Stimulated activated naive CD8-positive, alpha-beta T cell treated with anti-CD3 and anti-CD28 coated beads, Interleukin-15, Interleukin-2, amounts not matched to agents 100 U/mL and 50 U/mL, for 24 hours (primary cell): ENCODE data around the gene INA.

Experiments used
- ATAC-seq: fragments of 150-1000 bp; cut with Tn5 transposase; one replicate; pipeline ENCODE4 v1.10.0; 2021
- DNase-seq: peaks from one replicate; pipeline ENCODE4 v3.0.0; 2021

Gene INA

DNA sequence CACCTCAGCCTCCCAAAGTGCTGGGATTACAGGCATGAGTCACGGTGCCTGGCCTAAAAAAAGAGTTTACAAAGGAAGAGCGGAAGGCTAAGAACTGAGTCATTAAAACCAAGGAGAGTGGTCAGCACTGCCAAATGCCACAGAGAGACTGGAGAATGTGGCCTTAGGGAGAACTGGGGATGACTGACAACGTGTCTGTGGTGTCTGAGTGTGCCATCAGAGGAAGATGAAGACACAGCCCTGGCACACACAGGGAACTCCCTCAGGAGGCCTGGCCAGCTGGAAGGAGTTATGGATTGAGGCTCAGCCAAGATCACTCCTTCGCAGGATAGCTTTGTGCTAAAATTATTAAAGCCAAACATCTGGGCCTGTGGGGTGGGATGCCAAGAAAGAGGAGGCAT is 3.9 kb upstream of the INA start:
- ATAC-seq (no peak), DNase-seq (no peak)

- ATAC-seq: no peak
- no peak for DNase-seq
Measured at GRCh38 chr10:103276251-103276895, 565 bp upstream of the INA start.

DNA sequence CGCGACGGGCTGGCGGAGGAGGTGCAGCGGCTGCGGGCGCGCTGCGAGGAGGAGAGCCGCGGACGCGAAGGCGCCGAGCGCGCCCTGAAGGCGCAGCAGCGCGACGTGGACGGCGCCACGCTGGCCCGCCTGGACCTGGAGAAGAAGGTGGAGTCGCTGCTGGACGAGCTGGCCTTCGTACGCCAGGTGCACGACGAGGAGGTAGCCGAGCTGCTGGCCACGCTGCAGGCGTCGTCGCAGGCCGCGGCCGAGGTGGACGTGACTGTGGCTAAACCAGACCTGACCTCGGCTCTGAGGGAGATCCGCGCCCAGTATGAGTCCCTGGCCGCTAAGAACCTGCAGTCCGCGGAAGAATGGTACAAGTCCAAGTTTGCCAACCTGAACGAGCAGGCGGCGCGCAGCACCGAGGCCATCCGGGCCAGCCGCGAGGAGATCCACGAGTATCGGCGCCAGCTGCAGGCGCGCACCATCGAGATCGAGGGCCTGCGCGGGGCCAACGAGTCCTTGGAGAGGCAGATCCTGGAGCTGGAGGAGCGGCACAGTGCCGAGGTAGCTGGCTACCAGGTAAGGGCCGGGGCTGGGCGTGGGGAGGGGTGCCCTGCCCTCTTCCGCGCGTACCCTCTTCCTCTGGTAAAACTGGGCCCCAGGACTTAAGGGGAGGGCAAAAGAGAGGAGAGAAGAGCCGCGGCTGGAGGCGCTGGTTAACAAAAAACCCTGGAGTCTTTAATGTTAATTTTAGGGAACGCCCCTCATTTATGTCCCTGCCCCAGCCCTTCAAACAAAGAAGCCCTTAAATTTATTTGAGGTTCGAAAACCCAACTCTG is 987 bp downstream of the INA start:
- ATAC-seq: no peak

DNA sequence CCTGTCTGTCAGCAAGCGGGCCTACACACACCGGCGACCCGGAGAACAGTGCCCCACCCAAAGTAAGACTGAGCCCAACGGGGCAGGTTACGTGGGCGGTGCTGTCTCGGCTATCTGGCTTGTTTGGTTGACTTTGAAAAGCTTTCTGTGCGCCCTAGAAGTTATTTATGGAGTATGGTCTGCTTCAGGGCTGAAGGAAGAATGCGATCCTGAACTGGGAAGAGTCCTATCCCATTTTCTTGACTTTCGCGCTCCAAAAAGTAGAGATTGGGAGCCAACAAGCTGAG is 1.5 kb downstream of the INA start:
- no peak for ATAC-seq
- DNase-seq: no peak

More for the DNA sequence above, 987 bp downstream of the INA start:
- DNase-seq: no peak

GRCh38 chr10:103278862-103279298 is 1.9 kb downstream of the INA start:
- DNase-seq (peak; percentile 65), ATAC-seq (no peak)

- DNase-seq (no peak), ATAC-seq (no peak)
Measured at GRCh38 chr10:103280031-103280430, 3.1 kb downstream of the INA start.

- ATAC-seq (no peak), DNase-seq (no peak)
Measured at GRCh38 chr10:103280506-103280905, 3.6 kb downstream of the INA start.

DNA sequence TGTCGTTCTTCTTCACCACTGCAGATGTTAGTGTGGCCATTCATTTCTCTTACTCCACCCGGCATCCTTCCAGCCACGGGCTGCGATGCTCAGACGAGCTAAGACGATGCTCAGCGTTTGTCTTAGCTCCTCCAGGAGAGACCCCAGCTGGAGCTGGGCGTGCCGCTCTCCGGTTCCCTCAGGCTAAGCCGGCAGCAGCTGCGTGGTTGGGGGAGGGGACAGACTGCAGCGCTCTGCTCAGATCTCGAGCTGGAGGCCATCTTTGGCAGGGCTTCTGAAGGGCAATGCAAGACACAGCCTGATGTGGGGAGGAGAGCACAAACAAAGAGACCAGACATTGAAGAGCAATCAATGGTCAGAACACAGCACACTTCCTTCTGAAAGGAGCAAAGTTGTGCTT is 4.8 kb downstream of the INA start:
- no peak for DNase-seq
- ATAC-seq: no peak

- no peak for DNase-seq
- no peak for ATAC-seq
Measured at GRCh38 chr10:103282961-103283360, 6.0 kb downstream of the INA start.

- ATAC-seq: no peak
- no peak for DNase-seq
Measured at GRCh38 chr10:103284170-103284569, 7.2 kb downstream of the INA start.

DNA sequence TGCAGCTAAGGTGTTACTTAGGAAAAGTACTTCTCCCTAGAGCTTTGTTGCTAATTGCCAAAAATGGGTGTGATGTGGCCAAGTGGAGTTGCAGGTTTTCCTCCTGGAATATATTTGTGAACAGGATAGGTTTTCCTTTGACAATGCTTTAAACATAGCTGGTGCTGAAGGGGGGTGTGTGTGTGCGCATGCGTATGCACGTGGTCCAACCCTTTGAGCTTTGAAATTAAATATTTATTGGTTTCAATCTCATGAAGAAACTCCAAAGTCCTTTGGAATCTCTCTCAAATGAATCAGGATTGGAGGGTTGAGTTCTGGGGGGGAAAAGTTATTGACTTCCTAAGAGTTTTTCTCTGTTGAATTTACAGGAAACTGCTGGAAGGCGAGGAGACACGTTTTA is 11.1 kb downstream of the INA start:
- no peak for ATAC-seq
- DNase-seq: no peak

- ATAC-seq (no peak), DNase-seq (no peak)
Measured at GRCh38 chr10:103291588-103291987, 14.7 kb downstream of the INA start.

- no peak for ATAC-seq
Measured at GRCh38 chr10:103295374-103296015, 18.6 kb downstream of the INA start.

DNA sequence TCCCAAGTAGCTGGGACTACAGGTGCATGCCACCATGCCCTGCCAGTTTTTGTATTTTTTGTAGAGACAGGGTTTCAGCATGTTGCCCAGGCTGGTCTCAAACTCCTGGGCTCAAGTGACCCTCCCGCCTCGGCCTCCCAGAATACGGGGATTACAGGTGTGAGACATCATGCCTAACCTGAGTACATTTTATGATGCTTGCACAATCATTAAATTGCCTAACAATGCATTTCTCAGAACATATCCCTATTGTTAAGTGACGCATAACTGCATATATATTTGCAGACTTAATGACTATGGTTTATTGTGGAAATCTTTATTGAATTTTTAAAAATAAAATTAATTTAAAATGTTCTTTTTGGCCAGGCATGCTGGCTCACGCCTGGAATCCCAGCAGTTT is 30.7 kb downstream of the INA start:
- no peak for ATAC-seq
- DNase-seq: no peak

More at GRCh38 chr10:103295374-103296015, 18.6 kb downstream of the INA start:
- DNase-seq: no peak

DNA sequence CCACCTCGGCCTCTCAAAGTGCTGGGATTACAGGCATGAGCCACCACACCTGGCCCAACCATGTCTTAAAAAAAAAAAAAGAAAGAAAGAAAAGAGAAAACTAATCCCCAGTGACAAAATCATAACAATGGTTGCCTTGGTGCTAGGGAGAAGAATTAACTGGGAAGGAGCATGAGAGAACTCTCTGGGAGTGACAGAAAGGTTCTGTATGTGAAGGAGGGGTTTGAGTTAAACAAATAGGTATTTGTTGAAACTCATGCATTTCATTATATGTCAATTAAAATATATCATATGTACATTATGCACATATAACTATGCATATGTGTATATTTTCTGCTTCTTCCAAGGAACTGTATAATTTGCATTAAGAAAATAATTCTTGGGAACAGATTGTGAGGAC is 33.3 kb downstream of the INA start:
- DNase-seq (no peak), ATAC-seq (no peak)

DNA sequence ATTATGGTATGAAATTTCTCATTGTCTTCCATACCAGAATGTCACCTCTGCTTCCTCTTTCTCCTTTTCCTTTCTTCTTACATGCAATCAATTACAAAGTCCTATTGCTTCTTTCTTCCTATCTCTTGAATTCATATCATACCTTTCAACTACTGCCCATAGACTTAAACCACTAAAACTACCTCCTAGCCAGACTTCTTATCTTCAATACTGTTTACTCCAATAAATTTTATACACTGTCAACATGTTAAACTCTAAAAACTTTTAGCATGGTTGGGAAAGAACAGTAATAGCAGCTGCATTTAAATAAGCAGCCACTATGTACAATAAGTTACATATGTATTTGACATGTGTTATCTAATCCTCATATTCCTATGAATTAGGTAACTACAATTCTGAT is 39.1 kb downstream of the INA start:
- DNase-seq (no peak), ATAC-seq (no peak)

GRCh38 chr10:103327906-103328305 is 51.0 kb downstream of the INA start:
- DNase-seq: no peak
- ATAC-seq: no peak

DNA sequence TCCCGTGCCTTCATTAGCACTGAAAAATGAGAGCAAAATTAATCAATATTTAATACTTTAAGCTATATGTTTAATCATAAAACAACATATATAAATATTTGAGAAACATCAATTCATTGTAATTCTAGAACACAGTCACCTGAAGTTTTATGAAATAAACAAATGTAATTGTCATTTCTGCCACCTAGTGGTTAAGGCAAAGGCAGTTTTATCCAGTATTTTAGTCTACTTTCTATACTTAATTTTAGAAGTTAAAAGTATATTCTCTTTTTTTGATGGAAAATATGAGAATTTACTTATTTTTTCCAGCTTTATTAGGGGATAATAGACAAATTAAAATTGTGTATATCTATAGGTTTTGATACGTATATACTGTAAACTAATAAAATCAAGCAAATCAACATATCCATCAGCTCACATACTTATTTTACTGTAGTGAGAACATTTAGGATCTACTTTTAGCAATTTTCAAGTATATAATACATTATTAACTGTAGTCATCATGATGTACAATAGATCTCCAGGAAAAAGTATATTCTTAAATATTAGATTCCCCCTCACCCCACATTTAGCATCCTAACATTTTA is 57.1 kb downstream of the INA start:
- DNase-seq (no peak), ATAC-seq (no peak)

- ATAC-seq (no peak), DNase-seq (no peak)
Measured at GRCh38 chr10:103334567-103334966, 57.6 kb downstream of the INA start.

DNA sequence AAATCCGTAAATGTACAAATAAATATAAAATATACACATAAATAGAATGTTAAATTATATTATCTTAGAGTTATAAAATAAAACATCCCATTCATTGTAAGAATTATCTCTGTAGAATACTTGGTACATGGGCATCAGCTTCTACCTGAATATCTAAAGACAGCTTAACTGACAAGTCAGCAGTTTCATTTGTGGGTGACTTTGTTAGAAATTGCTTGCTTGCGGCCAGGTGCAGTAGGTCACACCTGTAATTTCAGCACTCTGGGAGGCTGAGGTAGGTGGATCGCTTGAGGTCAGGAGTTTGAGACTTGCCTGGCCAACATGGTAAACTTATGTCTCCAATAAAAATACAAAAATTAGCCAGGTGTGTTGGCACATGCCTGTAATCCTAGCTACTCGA is 59.4 kb downstream of the INA start:
- ATAC-seq: no peak
- no peak for DNase-seq
